Measurements from ENCODE around the gene PPM1N. TPM values are rescaled to one million over a fixed set of nuclear protein-coding genes. Genes with fewer than 3 reads are reported as not detected.

PPM1N gene
- total RNA-seq, 1 experiment from 2014 or later = 5.2 TPM

DNA sequence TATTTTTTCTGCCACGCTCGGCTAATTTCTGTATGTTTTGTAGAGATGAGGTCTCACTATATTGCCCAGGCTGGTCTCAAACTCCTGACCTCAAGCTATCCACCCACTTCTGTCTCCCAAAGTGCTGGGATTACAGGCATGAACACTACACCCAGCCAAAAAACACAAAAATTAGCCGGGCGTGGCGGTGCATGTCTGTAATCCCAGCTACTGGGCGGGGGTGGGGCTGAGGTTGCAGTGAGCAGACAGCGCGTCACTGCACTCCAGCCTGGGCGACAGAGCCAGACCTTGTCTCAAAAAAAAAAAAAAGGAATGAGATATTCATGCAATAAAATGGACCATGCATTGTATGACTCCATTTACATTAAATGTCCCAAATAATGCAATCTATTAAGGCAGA lies 41.2 kb downstream of the PPM1N start:
- Histone ChIP-seq H3K79me2 (ENCODE audit: insufficient read depth, low read length) (no peaks in the 10 kb centered on the region), H3K9me2 (ENCODE audit: insufficient read depth) (no peaks in the 10 kb centered on the region), H3K36me3 (ENCODE audit: control insufficient read depth in 1 of 2, insufficient read depth in 2 of 2, low read length in 2 of 2) (no peaks in the 10 kb centered on the region), H3K4me2 (ENCODE audit: low read length) (no peak overlapping the region), H3K4me1 (ENCODE audit: control insufficient read depth in 1 of 2, insufficient read depth in 2 of 2, low read length in 2 of 2) (peaks cover 0 to 8% of the 10 kb centered on the region in 2 experiments; a peak in 1 of 4 replicates), H3K9me3 (ENCODE audit: control insufficient read depth in 1 of 2, insufficient read depth in 1 of 2, low read depth in 1 of 2, low read length in 2 of 2) (peaks cover 0 to 4% of the 10 kb centered on the region in 2 experiments; a peak in 1 of 4 replicates), H3K27ac (ENCODE audit: low read depth, low read length) (no peak overlapping the region), H2AFZ (ENCODE audit: low read depth, low read length, poor library complexity, severe bottlenecking) (no peak overlapping the region), H3K9ac (ENCODE audit: low read length) (no peak overlapping the region), H3K27me3 (ENCODE audit: insufficient read depth, low read length) (no peaks in the 10 kb centered on the region), H4K20me1 (ENCODE audit: insufficient read depth) (no peaks in the 10 kb centered on the region), H3K4me3 (replicated peaks in 1 of 2; ENCODE audit: low read depth in 1 of 2, low read length in 2 of 2) (no peak overlapping the region)
- ChIA-PET POLR2A (no interaction called here), CTCF (interaction anchor here (0.7 kb wide), 1 partner anchor 19 kb away, joined by 3 read pairs; no protein-coding TSS in a partner anchor), RAD21 (ENCODE audit: low non-redundant PET in 1 of 2, low total read pairs in 2 of 2, uncharacterized antibody in 2 of 2, unreplicated experiment in 2 of 2) (no interaction called here)
- DNase-seq (ENCODE audit: low read depth, low spot score) (no peak), ATAC-seq (no peak)
- no TSS peak for BruUV-seq (replicated peaks)
- TF ChIP-seq SIN3A (IDR thresholded peaks at IDR 0.05; ENCODE audit: low read depth) = no peak
- no peak for TF ChIP-seq EGR1 (IDR thresholded peaks at IDR 0.05; ENCODE audit: low read depth)
- TF ChIP-seq, protein P1, sequence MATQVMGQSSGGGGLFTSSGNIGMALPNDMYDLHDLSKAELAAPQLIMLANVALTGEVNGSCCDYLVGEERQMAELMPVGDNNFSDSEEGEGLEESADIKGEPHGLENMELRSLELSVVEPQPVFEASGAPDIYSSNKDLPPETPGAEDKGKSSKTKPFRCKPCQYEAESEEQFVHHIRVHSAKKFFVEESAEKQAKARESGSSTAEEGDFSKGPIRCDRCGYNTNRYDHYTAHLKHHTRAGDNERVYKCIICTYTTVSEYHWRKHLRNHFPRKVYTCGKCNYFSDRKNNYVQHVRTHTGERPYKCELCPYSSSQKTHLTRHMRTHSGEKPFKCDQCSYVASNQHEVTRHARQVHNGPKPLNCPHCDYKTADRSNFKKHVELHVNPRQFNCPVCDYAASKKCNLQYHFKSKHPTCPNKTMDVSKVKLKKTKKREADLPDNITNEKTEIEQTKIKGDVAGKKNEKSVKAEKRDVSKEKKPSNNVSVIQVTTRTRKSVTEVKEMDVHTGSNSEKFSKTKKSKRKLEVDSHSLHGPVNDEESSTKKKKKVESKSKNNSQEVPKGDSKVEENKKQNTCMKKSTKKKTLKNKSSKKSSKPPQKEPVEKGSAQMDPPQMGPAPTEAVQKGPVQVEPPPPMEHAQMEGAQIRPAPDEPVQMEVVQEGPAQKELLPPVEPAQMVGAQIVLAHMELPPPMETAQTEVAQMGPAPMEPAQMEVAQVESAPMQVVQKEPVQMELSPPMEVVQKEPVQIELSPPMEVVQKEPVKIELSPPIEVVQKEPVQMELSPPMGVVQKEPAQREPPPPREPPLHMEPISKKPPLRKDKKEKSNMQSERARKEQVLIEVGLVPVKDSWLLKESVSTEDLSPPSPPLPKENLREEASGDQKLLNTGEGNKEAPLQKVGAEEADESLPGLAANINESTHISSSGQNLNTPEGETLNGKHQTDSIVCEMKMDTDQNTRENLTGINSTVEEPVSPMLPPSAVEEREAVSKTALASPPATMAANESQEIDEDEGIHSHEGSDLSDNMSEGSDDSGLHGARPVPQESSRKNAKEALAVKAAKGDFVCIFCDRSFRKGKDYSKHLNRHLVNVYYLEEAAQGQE (IDR thresholded peaks at IDR 0.05; ENCODE audit: low read depth) = no peak
- no peak for TF ChIP-seq FOSL1 (IDR thresholded peaks at IDR 0.05; ENCODE audit: low read depth)
- no peak for TF ChIP-seq YY1 (IDR thresholded peaks at IDR 0.05; ENCODE audit: extremely low read depth, insufficient replicate concordance, low read depth, low read length)
- TF ChIP-seq ELF1 (IDR thresholded peaks at IDR 0.05; ENCODE audit: borderline replicate concordance, low read depth) = no peak
- TF ChIP-seq EZH2 (IDR thresholded peaks at IDR 0.05) = no peak
- TF ChIP-seq, protein P2, sequence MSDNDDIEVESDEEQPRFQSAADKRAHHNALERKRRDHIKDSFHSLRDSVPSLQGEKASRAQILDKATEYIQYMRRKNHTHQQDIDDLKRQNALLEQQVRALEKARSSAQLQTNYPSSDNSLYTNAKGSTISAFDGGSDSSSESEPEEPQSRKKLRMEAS (IDR thresholded peaks at IDR 0.05) = no peak
- TF ChIP-seq ZNF274 (IDR thresholded peaks at IDR 0.05; ENCODE audit: low read depth, low read length) = no peak
- TF ChIP-seq, protein P3, sequence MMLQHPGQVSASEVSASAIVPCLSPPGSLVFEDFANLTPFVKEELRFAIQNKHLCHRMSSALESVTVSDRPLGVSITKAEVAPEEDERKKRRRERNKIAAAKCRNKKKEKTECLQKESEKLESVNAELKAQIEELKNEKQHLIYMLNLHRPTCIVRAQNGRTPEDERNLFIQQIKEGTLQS (IDR thresholded peaks at IDR 0.05) = no peak
- no peak for TF ChIP-seq POLR2AphosphoS5 (IDR thresholded peaks at IDR 0.05; ENCODE audit: low read depth, low read length)
- TF ChIP-seq CEBPB (IDR thresholded peaks at IDR 0.05; ENCODE audit: low read depth) = no peak
- intact Hi-C loops (cut with micrococcal nuclease) = no loop called here
